Peyer's patch (tissue), 4 donors: ENCODE results near the gene RASL12.

Experiments
- CTCF ChIP-seq, 6 experiments: fragments of 450-650 bp in 4 of 6; fragments of 200-600 bp in 2 of 6; sonication (generic) in 1 of 6; IDR thresholded peaks; one replicate each; pipeline ENCODE4 v1.5.1; 2017 to 2019; ENCODE audit warnings: antibody characterized with exemption in 6 of 6, mild to moderate bottlenecking in 3 of 6, moderate library complexity in 1 of 6
- POLR2A ChIP-seq, 2 donors: fragments of 450-650 bp; IDR thresholded peaks; one replicate each; pipeline ENCODE4 v1.5.1; 2017; ENCODE audit warnings: antibody characterized with exemption in 2 of 2, mild to moderate bottlenecking in 2 of 2, moderate library complexity in 2 of 2

GRCh38 chr15:65085990-65086679 lies 18.3 kb upstream of the RASL12 start:
- TF ChIP-seq POLR2A (IDR thresholded peaks at IDR 0.05) (no peak), CTCF (IDR thresholded peaks at IDR 0.05) (peak in 4 of 6 experiments; percentile 27 to 43 (median 35))
